ENCODE measurements around the gene STC2.

STC2 gene

GRCh38 chr5:173318330-173318729, 9.9 kb downstream of the STC2 start:
- Histone ChIP-seq H3K4me1 (peaks cover 0 to 21% (median 10%) of the 10 kb centered on the region in 4 donors), H3K9me3 (no peaks in the 10 kb centered on the region), H3K27ac (no peak overlapping the region), H3K27me3 (peaks cover 0 to 21% of the 10 kb centered on the region in 2 donors), H3K36me3 (no peaks in the 10 kb centered on the region), H3K4me3 (no peak overlapping the region)
- intact Hi-C loops (cut with DNase I; ENCODE audit: low total_unique reads) = no loop called here
- TF ChIP-seq, protein P1, sequence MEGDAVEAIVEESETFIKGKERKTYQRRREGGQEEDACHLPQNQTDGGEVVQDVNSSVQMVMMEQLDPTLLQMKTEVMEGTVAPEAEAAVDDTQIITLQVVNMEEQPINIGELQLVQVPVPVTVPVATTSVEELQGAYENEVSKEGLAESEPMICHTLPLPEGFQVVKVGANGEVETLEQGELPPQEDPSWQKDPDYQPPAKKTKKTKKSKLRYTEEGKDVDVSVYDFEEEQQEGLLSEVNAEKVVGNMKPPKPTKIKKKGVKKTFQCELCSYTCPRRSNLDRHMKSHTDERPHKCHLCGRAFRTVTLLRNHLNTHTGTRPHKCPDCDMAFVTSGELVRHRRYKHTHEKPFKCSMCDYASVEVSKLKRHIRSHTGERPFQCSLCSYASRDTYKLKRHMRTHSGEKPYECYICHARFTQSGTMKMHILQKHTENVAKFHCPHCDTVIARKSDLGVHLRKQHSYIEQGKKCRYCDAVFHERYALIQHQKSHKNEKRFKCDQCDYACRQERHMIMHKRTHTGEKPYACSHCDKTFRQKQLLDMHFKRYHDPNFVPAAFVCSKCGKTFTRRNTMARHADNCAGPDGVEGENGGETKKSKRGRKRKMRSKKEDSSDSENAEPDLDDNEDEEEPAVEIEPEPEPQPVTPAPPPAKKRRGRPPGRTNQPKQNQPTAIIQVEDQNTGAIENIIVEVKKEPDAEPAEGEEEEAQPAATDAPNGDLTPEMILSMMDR (IDR thresholded peaks at IDR 0.05) = no peak
- no peak for DNase-seq

GRCh38 chr5:173317852-173318251, 10.4 kb downstream of the STC2 start:
- no peaks in the 10 kb centered on the region for H3K36me3 ChIP-seq
- peaks cover 0 to 19% (median 9%) of the 10 kb centered on the region in 4 donors for H3K4me1 ChIP-seq
- peaks cover 0 to 18% of the 10 kb centered on the region in 2 donors for H3K27me3 ChIP-seq
- no peak overlapping the region for H3K4me3 ChIP-seq
- no peaks in the 10 kb centered on the region for H3K9me3 ChIP-seq
- TF ChIP-seq, protein P1 (IDR thresholded peaks at IDR 0.05) = no peak
- no peak overlapping the region for H3K27ac ChIP-seq
- intact Hi-C loops (cut with DNase I; ENCODE audit: low total_unique reads) = no loop called here
- no peak for DNase-seq

GRCh38 chr5:173317091-173317730, 11.0 kb downstream of the STC2 start:
- Histone ChIP-seq H3K4me3 (no peak overlapping the region), H3K36me3 (no peaks in the 10 kb centered on the region), H3K27me3 (peaks cover 0 to 18% of the 10 kb centered on the region in 2 donors), H3K4me1 (peaks cover 0 to 19% (median 9%) of the 10 kb centered on the region in 4 donors), H3K27ac (peak overlapping the region in 1 of 2 donors; percentile 46), H3K9me3 (no peaks in the 10 kb centered on the region)
- intact Hi-C loops (cut with DNase I; ENCODE audit: low total_unique reads) = no loop called here
- TF ChIP-seq, protein P1 (IDR thresholded peaks at IDR 0.05) = no peak
- DNase-seq = no peak

- H3K27ac ChIP-seq = peak overlapping the region; percentile 24 to 46
- no peaks in the 10 kb centered on the region for H3K9me3 ChIP-seq
- H3K4me3 ChIP-seq = peak overlapping the region; percentile 2 to 23
- TF ChIP-seq, protein P1 (IDR thresholded peaks at IDR 0.05) = no peak
- H3K36me3 ChIP-seq = no peaks in the 10 kb centered on the region
- H3K27me3 ChIP-seq = peaks cover 0 to 14% of the 10 kb centered on the region in 2 donors
- DNase-seq = no peak
- peaks cover 0 to 21% (median 11%) of the 10 kb centered on the region in 4 donors for H3K4me1 ChIP-seq
- intact Hi-C loops (cut with DNase I; ENCODE audit: low total_unique reads) = no loop called here
Observed at GRCh38 chr5:173316339-173317020, 11.7 kb downstream of the STC2 start.

DNA sequence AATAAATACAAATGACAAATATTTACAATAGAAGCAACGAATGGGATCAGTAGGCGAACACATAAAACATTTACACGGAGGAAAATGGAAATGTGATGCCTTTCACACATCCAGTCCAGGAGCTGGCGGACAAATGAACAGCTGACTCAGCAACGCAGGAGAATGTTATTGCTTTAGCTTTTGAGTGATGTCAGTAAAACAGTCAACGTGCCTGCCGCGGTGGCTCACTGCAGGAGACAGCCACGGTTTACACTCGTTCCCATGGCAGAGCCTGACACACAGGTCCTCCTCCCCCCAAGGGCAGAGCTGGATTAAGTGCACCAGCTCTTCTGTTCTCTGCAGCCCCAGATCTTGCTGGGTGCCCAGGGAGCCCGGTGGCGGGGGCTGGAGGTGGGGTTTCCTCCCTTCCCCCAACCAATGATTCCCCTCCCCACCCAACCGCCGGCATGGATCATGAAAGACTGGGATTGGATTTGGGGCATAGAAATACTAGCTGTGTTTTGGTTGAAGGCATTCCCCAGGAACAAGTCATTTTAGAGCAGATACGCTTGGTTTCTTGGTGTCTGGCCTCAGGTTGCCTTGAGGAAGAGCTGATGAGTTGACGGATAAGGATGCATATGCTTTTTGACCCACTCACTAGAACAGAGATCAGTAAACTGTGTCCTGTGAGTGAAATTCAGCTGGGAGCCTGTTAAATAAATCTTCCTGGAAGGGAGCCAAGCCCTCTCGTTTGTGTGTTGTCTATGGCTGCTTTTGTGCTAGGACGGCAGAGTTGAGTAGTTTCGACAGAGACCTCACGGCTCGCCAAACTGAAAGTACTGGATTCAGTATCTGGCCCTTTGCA, 12.5 kb downstream of the STC2 start:
- H3K27me3 ChIP-seq = peaks cover 0 to 7% of the 10 kb centered on the region in 2 donors
- intact Hi-C loops (cut with DNase I; ENCODE audit: low total_unique reads) = no loop called here
- peaks cover 0 to 29% (median 18%) of the 10 kb centered on the region in 4 donors for H3K4me1 ChIP-seq
- TF ChIP-seq, protein P1 (IDR thresholded peaks at IDR 0.05) = no peak
- peak overlapping the region; percentile 24 to 46 for H3K27ac ChIP-seq
- H3K9me3 ChIP-seq = no peaks in the 10 kb centered on the region
- DNase-seq = peak; percentile 58 to 85
- no peaks in the 10 kb centered on the region for H3K36me3 ChIP-seq
- H3K4me3 ChIP-seq = peak overlapping the region; percentile 2 to 23
